Measurements from ENCODE around the gene C22orf39. TPM values are rescaled to one million over a fixed set of nuclear protein-coding genes. Genes with fewer than 3 reads are reported as not detected.

Gene C22orf39
- total RNA-seq, 2 experiments from 2014 or later = 52.1 to 64.8 TPM

Other genes with a start within 250 kb of the C22orf39 start
- 0.31 and 0.44 TPM in 2 replicates for gene CLTCL1, start 156.0 kb downstream of the C22orf39 start, total RNA-seq (2014; rRNA removed; shearing (Covaris generic))
- 0.99 and 1.0 TPM in 2 replicates for gene CLTCL1, start 156.0 kb downstream of the C22orf39 start, total RNA-seq (2022)
- 22.4 and 31.2 TPM in 2 replicates for gene HIRA, start 16.0 kb downstream of the C22orf39 start, total RNA-seq (2014; rRNA removed; shearing (Covaris generic))
- 49.4 and 55.7 TPM in 2 replicates for gene HIRA, start 16.0 kb downstream of the C22orf39 start, total RNA-seq (2022)
- 38.5 and 46.3 TPM in 2 replicates for gene MRPL40, start 15.2 kb downstream of the C22orf39 start, total RNA-seq (2014; rRNA removed; shearing (Covaris generic))
- gene MRPL40, start 15.2 kb downstream of the C22orf39 start, total RNA-seq (2022) = 40.0 and 45.6 TPM in 2 replicates
- 52.8 and 70.8 TPM in 2 replicates for gene UFD1, start 31.5 kb upstream of the C22orf39 start, total RNA-seq (2014; rRNA removed; shearing (Covaris generic))
- gene UFD1, start 31.5 kb upstream of the C22orf39 start, total RNA-seq (2022) = 60.1 and 62.5 TPM in 2 replicates
- gene CDC45, start 32.2 kb upstream of the C22orf39 start, total RNA-seq (2014; rRNA removed; shearing (Covaris generic)) = 80.2 and 90.9 TPM in 2 replicates
- gene CDC45, start 32.2 kb upstream of the C22orf39 start, total RNA-seq (2022) = 83.0 and 97.1 TPM in 2 replicates
- gene CLDN5, start 76.7 kb upstream of the C22orf39 start, total RNA-seq (2014; rRNA removed; shearing (Covaris generic)) = not detected in 2 replicates
- gene CLDN5, start 76.7 kb upstream of the C22orf39 start, total RNA-seq (2022) = not detected in 2 replicates

Data from OCI-LY7 (cell line).